ENCODE results near the gene LLGL2. TPM values are rescaled to one million over a fixed set of nuclear protein-coding genes. Genes with fewer than 3 reads are reported as not detected.
A peak's percentile ranks its signal among the peaks of the same experiment; 100 is the strongest.

Gene LLGL2
- total RNA-seq, 1 donor from 2014 or later, result 16.6 TPM

DNA sequence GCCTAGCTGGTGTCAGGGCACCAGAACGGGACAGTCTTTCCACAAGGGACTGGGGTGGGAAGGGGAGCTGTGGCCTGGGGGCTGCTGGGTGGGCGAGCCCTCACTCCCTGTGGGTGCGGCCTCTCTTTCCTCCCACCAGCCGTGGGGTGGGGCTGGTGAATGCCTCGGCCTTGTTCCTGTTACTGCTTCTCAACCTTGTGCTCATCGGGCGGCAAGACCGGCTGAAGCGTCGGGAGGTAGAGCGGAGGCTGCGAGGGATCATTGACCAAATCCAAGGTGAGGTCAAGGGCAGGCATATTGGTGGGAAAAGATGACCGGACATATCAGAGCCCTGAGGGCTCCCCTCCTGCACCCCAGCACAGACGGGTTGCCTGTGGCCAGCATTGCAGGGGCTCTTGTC lies 39.3 kb upstream of the LLGL2 start:
- peaks cover 26% of the 10 kb centered on the region for H4K20me1 ChIP-seq (ENCODE audit: low read depth)
- no peak overlapping the region for H3K4me3 ChIP-seq
- no peak for DNase-seq (ENCODE audit: low spot score)
- H3K27ac ChIP-seq, result no peak overlapping the region
- no peak overlapping the region for H3K4me2 ChIP-seq
- H2AFZ ChIP-seq (replicated peaks), result no peak overlapping the region
- no peaks in the 10 kb centered on the region for H3K9me3 Mint-ChIP-seq
- no peaks in the 10 kb centered on the region for H3K9me3 ChIP-seq (ENCODE audit: low read depth)
- peaks cover 19% of the 10 kb centered on the region for H3K4me1 Mint-ChIP-seq
- H3F3A ChIP-seq (ENCODE audit: low read depth), result peaks cover 12% of the 10 kb centered on the region
- H3K4me3 Mint-ChIP-seq, result no peak overlapping the region
- peak overlapping the region; percentile 64 for H3K27ac Mint-ChIP-seq
- peaks cover 19% of the 10 kb centered on the region for H3K79me2 ChIP-seq (ENCODE audit: low read depth)
- H3K36me3 ChIP-seq, result no peaks in the 10 kb centered on the region
- no peaks in the 10 kb centered on the region for H3K27me3 ChIP-seq
- H3K9ac ChIP-seq, result no peak overlapping the region
- TF ChIP-seq EZH2 (IDR thresholded peaks at IDR 0.05) (no peak), EZH2phosphoT487 (IDR thresholded peaks at IDR 0.05) (no peak)
- TF ChIP-seq, protein P1, sequence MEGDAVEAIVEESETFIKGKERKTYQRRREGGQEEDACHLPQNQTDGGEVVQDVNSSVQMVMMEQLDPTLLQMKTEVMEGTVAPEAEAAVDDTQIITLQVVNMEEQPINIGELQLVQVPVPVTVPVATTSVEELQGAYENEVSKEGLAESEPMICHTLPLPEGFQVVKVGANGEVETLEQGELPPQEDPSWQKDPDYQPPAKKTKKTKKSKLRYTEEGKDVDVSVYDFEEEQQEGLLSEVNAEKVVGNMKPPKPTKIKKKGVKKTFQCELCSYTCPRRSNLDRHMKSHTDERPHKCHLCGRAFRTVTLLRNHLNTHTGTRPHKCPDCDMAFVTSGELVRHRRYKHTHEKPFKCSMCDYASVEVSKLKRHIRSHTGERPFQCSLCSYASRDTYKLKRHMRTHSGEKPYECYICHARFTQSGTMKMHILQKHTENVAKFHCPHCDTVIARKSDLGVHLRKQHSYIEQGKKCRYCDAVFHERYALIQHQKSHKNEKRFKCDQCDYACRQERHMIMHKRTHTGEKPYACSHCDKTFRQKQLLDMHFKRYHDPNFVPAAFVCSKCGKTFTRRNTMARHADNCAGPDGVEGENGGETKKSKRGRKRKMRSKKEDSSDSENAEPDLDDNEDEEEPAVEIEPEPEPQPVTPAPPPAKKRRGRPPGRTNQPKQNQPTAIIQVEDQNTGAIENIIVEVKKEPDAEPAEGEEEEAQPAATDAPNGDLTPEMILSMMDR (IDR thresholded peaks at IDR 0.05), result no peak
- H3K4me1 ChIP-seq, result peaks cover 11% of the 10 kb centered on the region
- peaks cover 8% of the 10 kb centered on the region for H3K36me3 Mint-ChIP-seq
- peaks cover 15% of the 10 kb centered on the region for H3K27me3 Mint-ChIP-seq (ENCODE audit: insufficient read depth, low read depth)

- DNase-seq (ENCODE audit: low spot score), result no peak
- H3K4me3 ChIP-seq, result no peak overlapping the region
- H3K36me3 ChIP-seq, result no peaks in the 10 kb centered on the region
- peaks cover 4% of the 10 kb centered on the region for H3F3A ChIP-seq (ENCODE audit: low read depth)
- H3K9ac ChIP-seq, result no peak overlapping the region
- H3K4me3 Mint-ChIP-seq, result no peak overlapping the region
- no peak overlapping the region for H3K27ac ChIP-seq
- H2AFZ ChIP-seq (replicated peaks), result no peak overlapping the region
- no peaks in the 10 kb centered on the region for H3K27me3 ChIP-seq
- H4K20me1 ChIP-seq (ENCODE audit: low read depth), result peaks cover 18% of the 10 kb centered on the region
- H3K9me3 ChIP-seq (ENCODE audit: low read depth), result no peaks in the 10 kb centered on the region
- peaks cover 13% of the 10 kb centered on the region for H3K27me3 Mint-ChIP-seq (ENCODE audit: insufficient read depth, low read depth)
- H3K4me1 ChIP-seq, result peaks cover 3% of the 10 kb centered on the region
- peaks cover 19% of the 10 kb centered on the region for H3K79me2 ChIP-seq (ENCODE audit: low read depth)
- peaks cover 8% of the 10 kb centered on the region for H3K36me3 Mint-ChIP-seq
- H3K27ac Mint-ChIP-seq, result peak overlapping the region; percentile 55
- no peak for TF ChIP-seq EZH2phosphoT487 (IDR thresholded peaks at IDR 0.05)
- TF ChIP-seq EZH2 (IDR thresholded peaks at IDR 0.05), result no peak
- TF ChIP-seq, protein P1 (IDR thresholded peaks at IDR 0.05), result no peak
- H3K4me1 Mint-ChIP-seq, result peaks cover 12% of the 10 kb centered on the region
- H3K4me2 ChIP-seq, result no peak overlapping the region
- H3K9me3 Mint-ChIP-seq, result no peaks in the 10 kb centered on the region
Observed at GRCh38 chr17:75486951-75487350, 38.5 kb upstream of the LLGL2 start.

- H3K9ac ChIP-seq, result no peak overlapping the region
- peak overlapping the region; percentile 38 for H3K27ac Mint-ChIP-seq
- no peaks in the 10 kb centered on the region for H3K9me3 Mint-ChIP-seq
- no peaks in the 10 kb centered on the region for H3K9me3 ChIP-seq (ENCODE audit: low read depth)
- H3K4me1 ChIP-seq, result no peaks in the 10 kb centered on the region
- H3K27ac ChIP-seq, result no peak overlapping the region
- H3K4me3 ChIP-seq, result no peak overlapping the region
- H3F3A ChIP-seq (ENCODE audit: low read depth), result no peaks in the 10 kb centered on the region
- DNase-seq (ENCODE audit: low spot score), result no peak
- H3K27me3 Mint-ChIP-seq (ENCODE audit: insufficient read depth, low read depth), result peaks cover 12% of the 10 kb centered on the region
- no peak overlapping the region for H3K4me3 Mint-ChIP-seq
- H3K4me1 Mint-ChIP-seq, result peaks cover 12% of the 10 kb centered on the region
- H3K36me3 Mint-ChIP-seq, result peaks cover 8% of the 10 kb centered on the region
- TF ChIP-seq, protein P1 (IDR thresholded peaks at IDR 0.05), result no peak
- no peak for TF ChIP-seq EZH2 (IDR thresholded peaks at IDR 0.05)
- no peak for TF ChIP-seq EZH2phosphoT487 (IDR thresholded peaks at IDR 0.05)
- H2AFZ ChIP-seq (replicated peaks), result no peak overlapping the region
- no peak overlapping the region for H3K4me2 ChIP-seq
- no peaks in the 10 kb centered on the region for H3K36me3 ChIP-seq
- H4K20me1 ChIP-seq (ENCODE audit: low read depth), result peaks cover 12% of the 10 kb centered on the region
- peaks cover 17% of the 10 kb centered on the region for H3K79me2 ChIP-seq (ENCODE audit: low read depth)
- no peaks in the 10 kb centered on the region for H3K27me3 ChIP-seq
Observed at GRCh38 chr17:75487351-75488070, 38.0 kb upstream of the LLGL2 start.

Data from neural progenitor cell (in vitro differentiated cells).